IMR-90 (cell line): Measurements from ENCODE around the gene UCP3. TPM values are rescaled to one million over a fixed set of nuclear protein-coding genes. Genes with fewer than 3 reads are reported as not detected.

Source experiments
- ATAC-seq: fragments of 200-7000 bp; cut with Tn5 transposase; 2 replicates; pipeline ENCODE4 v1.9.1; 2020; ENCODE audit warnings: low read depth, mild to moderate bottlenecking, moderate library complexity
- BruUV-seq: library from RNA; stranded (reverse); fragments of 400-500 nt; replicated peaks from 2 replicates; lab custom pipeline; 2021; lab: Mats Ljungman, UMichigan
- CTCF ChIA-PET: fragments of 300-600 bp; formaldehyde crosslinking; extraction: SDS; loops from one replicate; lab custom pipeline; 2021; ENCODE audit warnings: antibody characterized with exemption; lab: Yijun Ruan, JAX
- POLR2A ChIA-PET: fragments of 300-600 bp; sonication (Branson Sonifier 250); formaldehyde crosslinking; loops from one replicate; lab custom pipeline; 2022; ENCODE audit warnings: antibody characterized with exemption; ENCODE audit not compliant: unreplicated experiment; lab: Charles Lee
- DNase-seq: peaks from one replicate; pipeline ENCODE4 v3.0.0; 2013
- H2AFZ ChIP-seq: replicated peaks from 2 replicates; pipeline ENCODE3; 2013; ENCODE audit warnings: low read length, mild to moderate bottlenecking; ENCODE audit not compliant: poor library complexity
- H2AK5ac ChIP-seq: 2 replicates; pipeline ENCODE4 v1.6.1; 2013; ENCODE audit warnings: low read depth, low read length, inconsistent platforms
- H2AK9ac ChIP-seq: replicated peaks from 2 replicates; pipeline ENCODE3; 2013; ENCODE audit warnings: mild to moderate bottlenecking, low read depth, low read length, moderate library complexity; ENCODE audit not compliant: poor library complexity
- H2BK120ac ChIP-seq: 2 replicates; pipeline ENCODE4 v1.6.1; 2013; ENCODE audit warnings: low read depth, low read length, inconsistent platforms
- H2BK15ac ChIP-seq: 3 replicates; pipeline ENCODE4 v1.6.1; 2013; ENCODE audit warnings: low read depth, low read length, inconsistent platforms
- H2BK20ac ChIP-seq: 2 replicates; pipeline ENCODE4 v1.6.1; 2013; ENCODE audit warnings: low read depth, mild to moderate bottlenecking, inconsistent platforms, low read length, moderate library complexity
- H2BK5ac ChIP-seq: 2 replicates; pipeline ENCODE4 v1.6.1; 2013; ENCODE audit warnings: mild to moderate bottlenecking, low read depth, low read length, inconsistent platforms; ENCODE audit not compliant: poor library complexity, severe bottlenecking
- H3K14ac ChIP-seq: replicated peaks from 2 replicates; pipeline ENCODE4 v1.6.1; 2013; ENCODE audit warnings: low read depth, low read length, inconsistent platforms
- H3K18ac ChIP-seq: 2 replicates; pipeline ENCODE4 v1.6.1; 2013; ENCODE audit warnings: low read depth, low read length, control low read depth
- H3K23ac ChIP-seq: 2 replicates; pipeline ENCODE4 v1.6.1; 2013; ENCODE audit warnings: low read depth, low read length, inconsistent platforms
- H3K27ac ChIP-seq: 2 replicates; pipeline ENCODE4 v1.5.1; 2013; ENCODE audit warnings: mild to moderate bottlenecking, control low read depth, low read length; ENCODE audit not compliant: insufficient read depth
- H3K27me3 ChIP-seq: 2 replicates; pipeline ENCODE4 v1.6.1; 2013; ENCODE audit warnings: low read length; ENCODE audit not compliant: control insufficient read depth, insufficient read depth
- H3K36me3 ChIP-seq: 2 replicates; pipeline ENCODE4 v1.6.1; 2013; ENCODE audit warnings: low read length, mixed read lengths; ENCODE audit not compliant: control insufficient read depth, insufficient read depth
- H3K4ac ChIP-seq: 2 replicates; pipeline ENCODE4 v1.6.1; 2013; ENCODE audit warnings: low read depth, low read length, inconsistent platforms
- H3K4me1 ChIP-seq: 2 replicates; pipeline ENCODE4 v1.6.1; 2013; ENCODE audit warnings: low read length, mixed read lengths; ENCODE audit not compliant: control insufficient read depth, insufficient read depth
- H3K4me2 ChIP-seq: 2 replicates; pipeline ENCODE4 v1.6.1; 2013; ENCODE audit warnings: low read depth, mild to moderate bottlenecking, control low read depth, low read length, moderate library complexity
- H3K4me3 ChIP-seq: 2 replicates; pipeline ENCODE4 v1.5.1; 2013; ENCODE audit warnings: low read depth, mild to moderate bottlenecking, control low read depth, low read length, moderate library complexity; ENCODE audit not compliant: insufficient read depth
- H3K56ac ChIP-seq: 2 replicates; pipeline ENCODE4 v1.6.1; 2013; ENCODE audit warnings: low read length, inconsistent platforms; ENCODE audit not compliant: insufficient read depth; ENCODE audit errors: extremely low read depth
- H3K79me1 ChIP-seq, 2 experiments: 2 replicates each; pipeline ENCODE4 v1.6.1; 2013; ENCODE audit warnings: low read length in 2 of 2, inconsistent platforms in 1 of 2, low read depth in 1 of 2
- H3K9ac ChIP-seq: 2 replicates; pipeline ENCODE4 v1.6.1; 2013; ENCODE audit warnings: low read depth, low read length, control low read depth
- H3K9me1 ChIP-seq: 2 replicates; pipeline ENCODE4 v1.6.1; 2013; ENCODE audit warnings: low read length, inconsistent platforms; ENCODE audit not compliant: insufficient read depth
- H3K9me3 ChIP-seq: 2 replicates; pipeline ENCODE4 v1.6.1; 2013; ENCODE audit warnings: low read length; ENCODE audit not compliant: control insufficient read depth, insufficient read depth
- H4K20me1 ChIP-seq: 2 replicates; pipeline ENCODE4 v1.6.1; 2013; ENCODE audit warnings: low read length, inconsistent platforms; ENCODE audit not compliant: insufficient read depth
- H4K5ac ChIP-seq: 2 replicates; pipeline ENCODE4 v1.6.1; 2013; ENCODE audit warnings: mild to moderate bottlenecking, low read depth, low read length, control low read depth
- H4K8ac ChIP-seq, 2 experiments: 2 replicates each; pipeline ENCODE4 v1.6.1; 2013; ENCODE audit warnings: low read depth in 2 of 2, low read length in 2 of 2, control low read depth in 1 of 2, inconsistent platforms in 1 of 2
- H4K91ac ChIP-seq: 2 replicates; pipeline ENCODE4 v1.6.1; 2013; ENCODE audit warnings: low read depth, low read length, inconsistent platforms; ENCODE audit not compliant: insufficient read depth
- BHLHE40 ChIP-seq: fragments of 150-350 bp; IDR thresholded peaks from 2 replicates; pipeline ENCODE4 v1.6.1; 2016; ENCODE audit warnings: mild to moderate bottlenecking, low read depth, low read length
- CHD1 ChIP-seq: IDR thresholded peaks from 2 replicates; pipeline ENCODE4 v1.6.1; 2012; ENCODE audit warnings: low read depth, low read length, improper control_type of control experiment
- MAZ ChIP-seq: IDR thresholded peaks from 2 replicates; pipeline ENCODE4 v1.6.1; 2012; ENCODE audit warnings: low read depth, mild to moderate bottlenecking, low read length, improper control_type of control experiment, moderate library complexity, borderline replicate concordance
- NFE2L2 ChIP-seq: fragments of 150-350 bp; IDR thresholded peaks from 2 replicates; pipeline ENCODE4 v1.6.1; 2016; ENCODE audit warnings: low read depth, mild to moderate bottlenecking, low read length
- POLR2A ChIP-seq: IDR thresholded peaks from 2 replicates; pipeline ENCODE4 v1.6.1; 2012; ENCODE audit warnings: mild to moderate bottlenecking, low read depth, low read length
- RAD21 ChIP-seq: IDR thresholded peaks from 2 replicates; pipeline ENCODE4 v1.6.1; 2012; ENCODE audit warnings: low read length, improper control_type of control experiment
- RFX5 ChIP-seq: IDR thresholded peaks from 2 replicates; pipeline ENCODE4 v1.8.0; 2012; ENCODE audit warnings: low read depth, mild to moderate bottlenecking, low read length, moderate library complexity
- SMC3 ChIP-seq: fragments of 150-350 bp; IDR thresholded peaks from 2 replicates; pipeline ENCODE4 v1.6.1; 2016; ENCODE audit warnings: low read depth, mild to moderate bottlenecking, antibody characterized with exemption, low read length, moderate library complexity
- WGBS, 2 experiments: methylation state at CpG; one replicate each; pipeline versions ENCODE4 v1.1.5 to v1.1.7; 2013; ENCODE audit warnings: missing lambda C conversion rate in 2 of 2; ENCODE audit not compliant: insufficient read length in 1 of 2; ENCODE audit errors: extremely low coverage in 2 of 2; 5-methylcytosine and 5-hydroxymethylcytosine counted together
- dilution Hi-C: fragments of 300-500 bp; cut with HindIII; formaldehyde crosslinking; loops from one replicate; pipeline ENCODE4 v1.14.3; 2018; ENCODE audit warnings: low sequenced_read_pairs; ENCODE audit not compliant: unreplicated experiment
- in situ Hi-C: fragments of 300-500 bp; cut with MboI; formaldehyde crosslinking; loops from 3 replicates; pipeline ENCODE4 v1.14.3; 2019; ENCODE audit warnings: low sequenced_read_pairs, inconsistent platforms, mixed read lengths
- intact Hi-C: fragments of 100-400 bp; cut with micrococcal nuclease; formaldehyde crosslinking; loops from 2 replicates; pipeline ENCODE4 v1.10.0; 2022
- polyA plus RNA-seq, 3 experiments: library from polyadenylated mRNA; depleted of rRNA; stranded (reverse); fragments of >200 nt; gene quantifications; 2 replicates each; pipeline ENCODE4 v1.2.3, GENCODE V29; 2012; ENCODE audit warnings: low replicate concordance in 1 of 3
- total RNA-seq: library from RNA; depleted of rRNA; stranded (reverse); fragments of >200 nt; gene quantifications from 2 replicates; pipeline ENCODE4 v1.2.3, GENCODE V29; 2012
- TF ChIP-seq, protein P1 (sequence below): fragments of 150-350 bp; IDR thresholded peaks from 2 replicates; pipeline ENCODE4 v1.6.1; 2017; ENCODE audit warnings: mild to moderate bottlenecking, antibody characterized with exemption, low read length, low read depth
- TF ChIP-seq, protein P2 (sequence below): conservative IDR thresholded peaks from 2 replicates; pipeline ENCODE4 v1.5.1; 2012; ENCODE audit warnings: mild to moderate bottlenecking, low read depth, low read length, improper control_type of control experiment
- TF ChIP-seq, protein P3 (sequence below): fragments of 150-350 bp; IDR thresholded peaks from 2 replicates; pipeline ENCODE4 v1.6.1; 2016; ENCODE audit warnings: low read depth, mild to moderate bottlenecking, low read length, moderate library complexity, borderline replicate concordance

The UCP3 gene
- total and polyA plus RNA-seq, 2 of the 4 experiments (the other 2 are of a cell fraction) = under 0.01 to 0.80 TPM

DNA sequence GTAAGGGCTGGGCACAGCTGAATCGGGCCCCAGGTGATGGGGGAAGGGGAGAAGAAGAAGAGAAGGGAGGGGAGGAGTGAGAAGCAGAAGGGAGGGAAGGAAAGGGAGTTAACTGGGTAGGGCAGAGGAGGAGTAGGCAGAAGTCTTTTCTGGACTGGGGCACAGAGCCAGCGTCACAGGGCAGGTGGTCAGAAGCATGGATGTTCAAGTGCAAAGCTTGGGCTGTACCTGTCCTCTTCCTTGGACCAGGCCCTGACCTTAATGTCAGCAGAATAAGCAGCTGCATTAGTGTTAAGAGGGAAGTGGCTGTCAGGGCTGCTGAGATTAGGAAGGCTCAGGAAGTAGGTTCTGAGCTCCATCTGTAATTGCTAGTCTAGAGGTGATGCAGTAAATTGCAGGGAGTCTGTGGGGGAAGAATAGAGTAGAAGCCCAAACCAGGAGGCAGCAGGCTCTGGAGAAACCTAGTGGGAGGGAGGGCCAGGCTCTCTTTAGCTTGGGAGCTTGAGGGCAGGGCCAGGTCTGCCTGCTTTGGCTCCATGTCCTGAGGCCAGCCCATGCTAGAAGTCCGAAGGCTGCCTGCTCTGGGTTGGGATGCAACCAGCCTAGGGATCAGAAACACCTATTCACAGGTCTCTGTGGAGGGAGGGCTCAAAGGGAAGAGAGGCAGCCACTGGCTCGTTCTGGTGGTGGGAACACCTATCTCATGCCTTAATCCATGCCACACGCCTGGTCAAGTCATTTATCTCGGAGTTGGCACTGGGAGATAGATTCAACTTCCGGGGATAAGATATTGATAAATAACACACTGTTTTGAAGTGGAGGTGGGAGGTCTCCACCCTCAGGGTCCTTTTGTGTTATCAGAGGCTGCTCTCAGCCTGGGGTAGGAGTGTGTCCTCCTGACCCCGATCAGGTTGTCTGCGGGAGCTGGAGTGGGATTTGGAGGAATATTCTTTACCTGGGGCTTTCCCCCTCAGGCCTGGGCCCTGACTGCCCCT, 1.7 kb upstream of the UCP3 start (continued):
- TF ChIP-seq MAZ (no peak), NFE2L2 (no peak)

DNA sequence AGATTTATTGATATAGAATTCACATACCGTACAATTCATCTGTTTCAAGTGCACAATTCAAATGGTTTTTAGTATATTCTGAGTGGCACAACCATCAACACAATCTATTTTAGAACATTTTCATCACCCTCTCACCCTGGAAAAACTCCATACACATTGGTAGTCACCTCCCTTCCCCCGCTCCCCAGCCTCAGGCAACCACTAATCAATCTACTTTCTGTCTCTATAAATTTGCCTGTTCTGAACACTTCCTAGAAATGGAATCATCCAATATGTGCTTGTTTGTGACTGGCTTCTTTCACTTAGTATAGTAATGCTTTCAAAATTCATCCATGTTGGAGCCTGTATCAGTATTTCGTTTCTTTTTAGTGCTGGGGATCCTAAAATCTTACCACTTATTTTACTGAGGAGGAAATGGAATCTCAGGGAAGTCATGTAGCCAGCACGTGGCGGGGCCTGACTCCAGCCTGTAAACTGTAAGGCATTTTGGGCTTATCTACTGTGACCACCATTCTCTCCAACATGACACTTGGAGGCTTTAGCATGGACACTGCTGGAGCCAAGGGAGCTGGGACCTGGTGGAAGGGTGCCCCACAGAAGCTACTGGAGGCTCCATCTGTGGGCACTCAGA, 905 bp upstream of the UCP3 start:
- no peak overlapping the region for H3K9ac ChIP-seq
- dilution Hi-C loops = no loop called here
- no peak overlapping the region for H2BK20ac ChIP-seq
- intact Hi-C loops = no loop called here
- no peak overlapping the region for H3K14ac ChIP-seq
- H4K20me1 ChIP-seq = no peaks in the 10 kb centered on the region; the same call in 1 of the 2 replicates
- H2AK5ac ChIP-seq = no peak overlapping the region
- H3K79me1 ChIP-seq = no peaks in the 10 kb centered on the region
- H3K27ac ChIP-seq = no peak overlapping the region
- H3K9me1 ChIP-seq = 0 out of 2 replicates have a peak, but pooled peaks cover 5% of the 10 kb centered on the region
- no peak overlapping the region for H3K4me3 ChIP-seq
- no peak overlapping the region for H3K23ac ChIP-seq
- no peak for DNase-seq
- no peaks in the 10 kb centered on the region for H3K9me3 ChIP-seq
- H2AFZ ChIP-seq = no peak overlapping the region
- in situ Hi-C loops = no loop called here
- no peak overlapping the region for H2BK5ac ChIP-seq
- no peak overlapping the region for H4K8ac ChIP-seq
- no peak overlapping the region for H4K91ac ChIP-seq
- H2BK15ac ChIP-seq = no peak overlapping the region
- no TSS peak for BruUV-seq
- H2BK120ac ChIP-seq = no peak overlapping the region
- H3K27me3 ChIP-seq = no peaks in the 10 kb centered on the region
- no peak overlapping the region for H4K5ac ChIP-seq
- H3K4ac ChIP-seq = no peak overlapping the region
- no peaks in the 10 kb centered on the region; the same call in 1 of the 2 replicates for H3K4me1 ChIP-seq
- no peaks in the 10 kb centered on the region for H3K36me3 ChIP-seq
- H3K4me2 ChIP-seq = no peak overlapping the region
- WGBS, 2 experiments = no CpG with 5 or more reads among the region's 5 CpGs
- ChIA-PET POLR2A (no interaction called here), CTCF (no interaction called here)
- no peak for ATAC-seq
- no peak overlapping the region for H3K56ac ChIP-seq
- H3K18ac ChIP-seq = no peak overlapping the region
- H2AK9ac ChIP-seq = no peak overlapping the region
- TF ChIP-seq, protein P1, sequence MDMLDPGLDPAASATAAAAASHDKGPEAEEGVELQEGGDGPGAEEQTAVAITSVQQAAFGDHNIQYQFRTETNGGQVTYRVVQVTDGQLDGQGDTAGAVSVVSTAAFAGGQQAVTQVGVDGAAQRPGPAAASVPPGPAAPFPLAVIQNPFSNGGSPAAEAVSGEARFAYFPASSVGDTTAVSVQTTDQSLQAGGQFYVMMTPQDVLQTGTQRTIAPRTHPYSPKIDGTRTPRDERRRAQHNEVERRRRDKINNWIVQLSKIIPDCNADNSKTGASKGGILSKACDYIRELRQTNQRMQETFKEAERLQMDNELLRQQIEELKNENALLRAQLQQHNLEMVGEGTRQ = no peak
- TF ChIP-seq SMC3 (no peak), RAD21 (no peak), POLR2A (no peak), CHD1 (no peak), RFX5 (no peak), BHLHE40 (no peak)
- TF ChIP-seq, protein P2, sequence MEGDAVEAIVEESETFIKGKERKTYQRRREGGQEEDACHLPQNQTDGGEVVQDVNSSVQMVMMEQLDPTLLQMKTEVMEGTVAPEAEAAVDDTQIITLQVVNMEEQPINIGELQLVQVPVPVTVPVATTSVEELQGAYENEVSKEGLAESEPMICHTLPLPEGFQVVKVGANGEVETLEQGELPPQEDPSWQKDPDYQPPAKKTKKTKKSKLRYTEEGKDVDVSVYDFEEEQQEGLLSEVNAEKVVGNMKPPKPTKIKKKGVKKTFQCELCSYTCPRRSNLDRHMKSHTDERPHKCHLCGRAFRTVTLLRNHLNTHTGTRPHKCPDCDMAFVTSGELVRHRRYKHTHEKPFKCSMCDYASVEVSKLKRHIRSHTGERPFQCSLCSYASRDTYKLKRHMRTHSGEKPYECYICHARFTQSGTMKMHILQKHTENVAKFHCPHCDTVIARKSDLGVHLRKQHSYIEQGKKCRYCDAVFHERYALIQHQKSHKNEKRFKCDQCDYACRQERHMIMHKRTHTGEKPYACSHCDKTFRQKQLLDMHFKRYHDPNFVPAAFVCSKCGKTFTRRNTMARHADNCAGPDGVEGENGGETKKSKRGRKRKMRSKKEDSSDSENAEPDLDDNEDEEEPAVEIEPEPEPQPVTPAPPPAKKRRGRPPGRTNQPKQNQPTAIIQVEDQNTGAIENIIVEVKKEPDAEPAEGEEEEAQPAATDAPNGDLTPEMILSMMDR = no peak
- TF ChIP-seq, protein P3, sequence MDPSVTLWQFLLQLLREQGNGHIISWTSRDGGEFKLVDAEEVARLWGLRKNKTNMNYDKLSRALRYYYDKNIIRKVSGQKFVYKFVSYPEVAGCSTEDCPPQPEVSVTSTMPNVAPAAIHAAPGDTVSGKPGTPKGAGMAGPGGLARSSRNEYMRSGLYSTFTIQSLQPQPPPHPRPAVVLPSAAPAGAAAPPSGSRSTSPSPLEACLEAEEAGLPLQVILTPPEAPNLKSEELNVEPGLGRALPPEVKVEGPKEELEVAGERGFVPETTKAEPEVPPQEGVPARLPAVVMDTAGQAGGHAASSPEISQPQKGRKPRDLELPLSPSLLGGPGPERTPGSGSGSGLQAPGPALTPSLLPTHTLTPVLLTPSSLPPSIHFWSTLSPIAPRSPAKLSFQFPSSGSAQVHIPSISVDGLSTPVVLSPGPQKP = no peak
